Fibroblast of lung (primary cell): ENCODE data around the gene IPO5. TPM values are rescaled to one million over a fixed set of nuclear protein-coding genes. Genes with fewer than 3 reads are reported as not detected.

Experiments
- DNase-seq, 2 donors: peaks; one replicate each; pipeline versions ENCODE4 v3.0.0 to v3.0.0-alpha.2; 2010; ENCODE audit warnings: low read depth in 2 of 2
- H2AFZ ChIP-seq: 2 replicates; pipeline ENCODE4 v1.5.1; 2012; ENCODE audit warnings: low read length, control low read depth, inconsistent platforms
- H3K27ac ChIP-seq: 2 replicates; pipeline ENCODE4 v1.5.1; 2011; ENCODE audit warnings: low read length, control low read depth; ENCODE audit not compliant: insufficient read depth
- H3K27me3 ChIP-seq: 2 replicates; pipeline ENCODE4 v1.5.1; 2011; ENCODE audit warnings: mild to moderate bottlenecking, low read length; ENCODE audit not compliant: control insufficient read depth, insufficient read depth
- H3K36me3 ChIP-seq: 2 replicates; pipeline ENCODE4 v1.5.1; 2011; ENCODE audit warnings: low read length; ENCODE audit not compliant: control insufficient read depth, insufficient read depth
- H3K4me1 ChIP-seq: 2 replicates; pipeline ENCODE4 v1.5.1; 2011; ENCODE audit warnings: low read length; ENCODE audit not compliant: control insufficient read depth, insufficient read depth; ENCODE audit errors: extremely low read depth
- H3K4me2 ChIP-seq: 2 replicates; pipeline ENCODE4 v1.5.1; 2011; ENCODE audit warnings: low read length, control low read depth; ENCODE audit not compliant: insufficient read depth; ENCODE audit errors: extremely low read depth
- H3K4me3 ChIP-seq, 4 experiments: fragments of 200-600 bp in 1 of 4; sonication (generic) in 1 of 4; replicated peaks in 1 of 4; 2 replicates each; pipeline ENCODE4 v1.5.1; 2011 to 2016; ENCODE audit warnings: low read length in 4 of 4, low read depth in 3 of 4, mild to moderate bottlenecking in 3 of 4, control low read depth in 2 of 4, inconsistent platforms in 1 of 4, mixed read lengths in 1 of 4; ENCODE audit not compliant: insufficient read depth in 1 of 4; ENCODE audit errors: control extremely low read depth in 1 of 4
- H3K79me2 ChIP-seq: 2 replicates; pipeline ENCODE4 v1.5.1; 2012; ENCODE audit warnings: mild to moderate bottlenecking, low read length, inconsistent platforms; ENCODE audit not compliant: control insufficient read depth, insufficient read depth
- H3K9ac ChIP-seq: 2 replicates; pipeline ENCODE4 v1.5.1; 2011; ENCODE audit warnings: mild to moderate bottlenecking, low read length, control low read depth; ENCODE audit not compliant: insufficient read depth
- H3K9me3 ChIP-seq: 2 replicates; pipeline ENCODE4 v1.5.1; 2012; ENCODE audit warnings: low read depth, low read length; ENCODE audit not compliant: control insufficient read depth, insufficient read depth
- H4K20me1 ChIP-seq: 2 replicates; pipeline ENCODE4 v1.5.1; 2011; ENCODE audit warnings: low read length; ENCODE audit not compliant: control insufficient read depth, insufficient read depth; ENCODE audit errors: extremely low read depth
- CTCF ChIP-seq, 2 donors: IDR thresholded peaks in 1 of 2; conservative IDR thresholded peaks in 1 of 2; 1 replicate in 1 of 2; 2 replicates in 1 of 2; pipeline ENCODE4 v1.5.1; 2011 to 2012; ENCODE audit warnings: low read length in 2 of 2, control low read depth in 1 of 2, inconsistent platforms in 1 of 2, low read depth in 1 of 2, mild to moderate bottlenecking in 1 of 2
- EZH2 ChIP-seq: IDR thresholded peaks from 2 replicates; pipeline ENCODE4 v1.5.1; 2012; ENCODE audit warnings: low read length, control low read depth, mild to moderate bottlenecking; ENCODE audit errors: missing control alignments
- polyA plus RNA-seq, 2 donors: library from polyadenylated mRNA; depleted of rRNA in 1 of 2; stranded (reverse) in 1 of 2; unstranded in 1 of 2; fragments of >200 nt; gene quantifications; 2 replicates each; pipeline ENCODE4 v1.2.1, GENCODE V29; 2011 to 2012; ENCODE audit warnings: missing spikeins in 1 of 2
- total RNA-seq: library from RNA; depleted of rRNA; stranded (reverse); fragments of >200 nt; gene quantifications from 2 replicates; pipeline ENCODE4 v1.2.1, GENCODE V29; 2014

IPO5 gene
- total and polyA plus RNA-seq, 2 donors (not counting 1 experiment from before 2014, with no cell fraction given) = 152 to 240 TPM

GRCh38 chr13:98068521-98068920 lies 115.0 kb downstream of the IPO5 start:
- Histone ChIP-seq H3K79me2 (no peaks in the 10 kb centered on the region), H3K9ac (no peak overlapping the region), H3K4me2 (no peak overlapping the region), H4K20me1 (no peaks in the 10 kb centered on the region), H3K27me3 (no peaks in the 10 kb centered on the region), H3K4me1 (no peaks in the 10 kb centered on the region), H3K27ac (no peak overlapping the region), H3K36me3 (no peaks in the 10 kb centered on the region), H3K9me3 (no peaks in the 10 kb centered on the region), H2AFZ (no peak overlapping the region), H3K4me3 (no peak overlapping the region)
- no peak for DNase-seq
- TF ChIP-seq CTCF (conservative IDR thresholded peaks at IDR 0.05 in 1 of 2, IDR thresholded peaks at IDR 0.05 in 1 of 2; ENCODE audit: low read depth in 1 of 2, low read length in 2 of 2) (no peak), EZH2 (no peak)

DNA sequence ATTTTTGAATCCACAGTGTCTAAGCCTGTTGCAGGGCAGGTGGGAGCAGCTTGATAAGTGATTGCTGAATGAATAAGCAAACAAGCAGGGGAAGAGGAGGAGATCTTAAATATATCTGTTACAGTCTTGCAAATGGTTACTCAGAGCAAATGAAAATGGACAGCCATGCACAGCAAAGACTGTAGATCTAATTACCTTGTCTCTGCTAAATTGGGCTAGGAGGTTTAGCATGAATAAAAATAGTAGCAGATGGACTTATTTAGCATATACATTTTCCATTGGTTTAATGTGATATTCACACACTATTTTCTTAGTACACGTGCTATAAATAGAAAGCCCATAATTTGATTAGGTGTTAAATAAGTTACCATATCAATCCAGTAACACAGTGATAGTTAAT lies 116.5 kb downstream of the IPO5 start:
- no peaks in the 10 kb centered on the region for H3K79me2 ChIP-seq
- H3K4me3 ChIP-seq = no peak overlapping the region
- no peak overlapping the region for H3K27ac ChIP-seq
- no peak overlapping the region for H2AFZ ChIP-seq
- no peaks in the 10 kb centered on the region for H4K20me1 ChIP-seq
- no peak overlapping the region for H3K9ac ChIP-seq
- no peak for TF ChIP-seq CTCF (conservative IDR thresholded peaks at IDR 0.05 in 1 of 2, IDR thresholded peaks at IDR 0.05 in 1 of 2; ENCODE audit: low read depth in 1 of 2, low read length in 2 of 2)
- TF ChIP-seq EZH2 = no peak
- H3K4me2 ChIP-seq = no peak overlapping the region
- no peaks in the 10 kb centered on the region for H3K27me3 ChIP-seq
- no peaks in the 10 kb centered on the region for H3K4me1 ChIP-seq
- no peaks in the 10 kb centered on the region for H3K36me3 ChIP-seq
- no peaks in the 10 kb centered on the region for H3K9me3 ChIP-seq
- no peak for DNase-seq

GRCh38 chr13:98071316-98071715 lies 117.8 kb downstream of the IPO5 start:
- H3K9me3 ChIP-seq = no peaks in the 10 kb centered on the region
- no peak overlapping the region for H3K4me2 ChIP-seq
- H3K9ac ChIP-seq = no peak overlapping the region
- no peaks in the 10 kb centered on the region for H3K27me3 ChIP-seq
- no peak overlapping the region for H2AFZ ChIP-seq
- TF ChIP-seq CTCF (conservative IDR thresholded peaks at IDR 0.05 in 1 of 2, IDR thresholded peaks at IDR 0.05 in 1 of 2; ENCODE audit: low read depth in 1 of 2, low read length in 2 of 2) = no peak
- TF ChIP-seq EZH2 = no peak
- H3K27ac ChIP-seq = no peak overlapping the region
- DNase-seq = no peak
- H3K4me3 ChIP-seq = no peak overlapping the region
- H3K79me2 ChIP-seq = no peaks in the 10 kb centered on the region
- no peaks in the 10 kb centered on the region for H3K36me3 ChIP-seq
- no peaks in the 10 kb centered on the region for H4K20me1 ChIP-seq
- no peaks in the 10 kb centered on the region for H3K4me1 ChIP-seq
